Measurements from ENCODE around the gene OR52K2.

The OR52K2 gene

DNA sequence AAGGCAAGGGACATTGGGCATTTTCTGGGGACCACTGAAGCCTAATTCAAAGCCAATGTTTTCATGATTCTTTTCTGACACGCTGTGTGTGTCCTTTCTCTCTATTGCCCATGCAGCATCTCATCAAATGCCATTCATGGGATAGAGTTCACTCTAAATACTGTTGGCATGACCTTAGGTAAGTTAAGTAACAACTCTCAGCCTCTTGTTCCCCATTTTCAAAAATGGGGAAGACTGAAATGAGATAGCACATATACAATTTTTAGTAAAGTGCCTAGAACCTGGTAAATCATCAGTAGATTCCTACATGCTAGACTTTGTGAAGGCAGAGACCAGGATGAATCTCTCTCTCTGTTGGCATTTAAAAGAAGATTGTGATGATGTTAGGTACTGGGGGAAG is 12.7 kb upstream of the OR52K2 start:
- TF ChIP-seq, protein P1, sequence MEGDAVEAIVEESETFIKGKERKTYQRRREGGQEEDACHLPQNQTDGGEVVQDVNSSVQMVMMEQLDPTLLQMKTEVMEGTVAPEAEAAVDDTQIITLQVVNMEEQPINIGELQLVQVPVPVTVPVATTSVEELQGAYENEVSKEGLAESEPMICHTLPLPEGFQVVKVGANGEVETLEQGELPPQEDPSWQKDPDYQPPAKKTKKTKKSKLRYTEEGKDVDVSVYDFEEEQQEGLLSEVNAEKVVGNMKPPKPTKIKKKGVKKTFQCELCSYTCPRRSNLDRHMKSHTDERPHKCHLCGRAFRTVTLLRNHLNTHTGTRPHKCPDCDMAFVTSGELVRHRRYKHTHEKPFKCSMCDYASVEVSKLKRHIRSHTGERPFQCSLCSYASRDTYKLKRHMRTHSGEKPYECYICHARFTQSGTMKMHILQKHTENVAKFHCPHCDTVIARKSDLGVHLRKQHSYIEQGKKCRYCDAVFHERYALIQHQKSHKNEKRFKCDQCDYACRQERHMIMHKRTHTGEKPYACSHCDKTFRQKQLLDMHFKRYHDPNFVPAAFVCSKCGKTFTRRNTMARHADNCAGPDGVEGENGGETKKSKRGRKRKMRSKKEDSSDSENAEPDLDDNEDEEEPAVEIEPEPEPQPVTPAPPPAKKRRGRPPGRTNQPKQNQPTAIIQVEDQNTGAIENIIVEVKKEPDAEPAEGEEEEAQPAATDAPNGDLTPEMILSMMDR (IDR thresholded peaks at IDR 0.05; ENCODE audit: control insufficient read depth, extremely low read depth, insufficient read depth), result no peak
- H3K4me3 ChIP-seq (ENCODE audit: low read depth, low read length), result no peak overlapping the region
- DNase-seq (ENCODE audit: low read depth), result no peak

DNA sequence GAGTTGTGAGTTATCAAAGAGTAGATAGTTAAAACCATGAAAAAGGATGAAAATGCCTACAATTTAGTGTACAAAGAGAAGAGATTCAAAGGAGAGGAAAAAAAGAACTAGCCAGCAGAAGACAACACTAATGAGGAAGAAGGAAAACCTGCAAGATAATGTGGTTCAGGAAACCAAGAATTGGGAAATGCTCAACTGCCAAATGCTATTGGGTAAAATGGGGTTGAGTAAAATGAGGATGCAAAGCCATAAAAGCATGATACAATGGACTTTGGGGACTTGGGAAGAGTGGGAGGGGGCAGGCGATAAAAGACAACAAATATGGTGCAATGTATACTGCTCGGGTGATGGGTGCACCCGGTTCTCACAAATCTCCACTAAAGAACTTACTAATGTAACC is 7.6 kb upstream of the OR52K2 start:
- no peak overlapping the region for H3K4me3 ChIP-seq (ENCODE audit: low read depth, low read length)
- no peak for DNase-seq (ENCODE audit: low read depth)
- TF ChIP-seq, protein P1 (IDR thresholded peaks at IDR 0.05; ENCODE audit: control insufficient read depth, extremely low read depth, insufficient read depth), result no peak

DNA sequence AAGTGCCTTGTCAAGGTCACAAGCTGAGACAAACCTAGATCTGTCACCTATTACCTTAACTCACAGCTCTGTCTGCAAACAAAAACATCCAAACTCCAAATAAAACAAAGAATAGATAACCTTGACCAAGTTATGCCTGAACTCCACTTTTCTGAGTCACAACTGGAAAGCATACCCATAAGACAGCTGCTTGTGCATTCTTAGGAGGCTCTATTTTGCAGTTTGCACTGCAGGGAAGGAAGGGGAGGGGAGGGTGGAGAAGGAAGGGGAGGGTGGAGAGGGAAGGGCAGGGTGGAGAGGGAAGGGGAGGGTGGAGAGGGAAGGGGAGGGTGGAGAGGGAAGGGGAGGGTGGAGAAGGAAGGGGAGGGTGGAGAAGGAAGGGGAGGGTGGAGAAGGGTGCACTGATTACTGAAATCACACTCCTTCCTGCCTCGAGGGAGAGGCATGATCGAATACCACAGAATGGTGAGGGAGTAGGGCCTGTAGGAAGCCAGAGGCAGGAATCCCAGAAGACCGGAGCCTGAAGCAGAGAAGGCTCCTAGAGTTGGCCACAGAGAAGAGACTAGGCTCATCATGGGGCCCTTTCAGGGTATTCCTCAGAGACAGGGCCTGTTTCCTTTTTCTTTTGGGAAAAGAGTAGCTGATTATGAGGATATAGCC is 5.7 kb upstream of the OR52K2 start:
- H3K4me3 ChIP-seq (ENCODE audit: low read depth, low read length), result no peak overlapping the region
- DNase-seq (ENCODE audit: low read depth), result no peak
- TF ChIP-seq, protein P1 (IDR thresholded peaks at IDR 0.05; ENCODE audit: control insufficient read depth, extremely low read depth, insufficient read depth), result no peak

DNA sequence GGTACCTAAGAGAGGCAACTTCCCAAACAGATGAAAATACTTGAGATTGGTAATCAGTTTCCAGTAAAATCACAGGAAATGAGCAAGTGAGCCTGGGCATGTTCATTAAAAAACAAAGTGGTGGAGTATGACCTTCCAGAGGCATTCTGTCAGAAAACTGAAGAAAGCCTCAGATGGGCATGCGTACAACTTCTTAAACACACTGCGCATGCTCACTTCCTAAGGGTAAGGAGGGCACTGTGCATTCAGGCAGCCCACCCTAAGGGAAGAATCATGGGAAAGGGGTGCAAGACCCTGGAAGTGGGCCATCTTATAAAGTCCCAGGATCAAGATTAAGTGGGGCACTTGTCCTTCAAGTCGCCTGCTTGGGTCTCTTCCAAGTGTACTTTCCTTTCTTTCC is 4.0 kb downstream of the OR52K2 start:
- TF ChIP-seq, protein P1 (IDR thresholded peaks at IDR 0.05; ENCODE audit: control insufficient read depth, extremely low read depth, insufficient read depth), result no peak
- H3K4me3 ChIP-seq (ENCODE audit: low read depth, low read length), result no peak overlapping the region
- DNase-seq (ENCODE audit: low read depth), result no peak

DNA sequence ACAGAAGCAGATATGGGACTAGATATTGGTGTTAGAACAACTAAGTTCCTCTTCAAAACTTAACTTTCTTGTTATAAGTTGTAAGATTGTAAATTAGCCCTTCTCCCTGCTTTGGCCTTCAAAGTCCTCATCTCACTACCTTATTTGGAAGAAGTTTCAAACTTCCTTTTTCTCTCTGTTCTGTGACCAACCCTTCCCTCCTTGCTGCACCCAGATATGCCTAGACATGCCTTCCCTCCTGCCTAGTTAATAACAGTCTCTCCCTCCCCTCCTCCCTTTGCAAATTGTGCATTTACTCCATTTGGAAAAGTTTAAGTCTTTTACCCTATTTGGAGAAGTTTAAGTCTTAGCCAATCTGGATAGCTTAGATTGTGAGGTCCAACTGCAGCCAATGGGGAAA is 4.9 kb downstream of the OR52K2 start:
- no peak overlapping the region for H3K4me3 ChIP-seq (ENCODE audit: low read depth, low read length)
- TF ChIP-seq, protein P1 (IDR thresholded peaks at IDR 0.05; ENCODE audit: control insufficient read depth, extremely low read depth, insufficient read depth), result no peak
- no peak for DNase-seq (ENCODE audit: low read depth)

DNA sequence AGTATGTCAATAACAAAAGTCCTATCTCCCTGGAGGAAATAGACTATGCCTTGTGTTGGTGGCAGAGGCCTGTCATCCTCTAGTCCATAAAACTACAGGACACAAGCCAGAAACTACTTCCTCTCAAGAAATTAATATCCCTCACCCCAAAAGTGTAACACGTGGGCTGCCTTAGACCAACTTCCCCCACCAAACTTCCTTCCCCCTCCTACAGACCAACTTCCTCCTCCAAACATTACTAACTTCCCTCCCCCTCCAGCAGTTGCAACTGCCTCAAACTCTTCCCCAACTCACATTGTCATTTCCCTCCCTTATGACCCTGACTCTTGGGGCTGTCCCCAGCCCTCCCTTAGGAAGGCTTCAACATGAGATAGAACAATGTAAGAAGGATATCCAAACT is 6.3 kb downstream of the OR52K2 start:
- H3K4me3 ChIP-seq (ENCODE audit: low read depth, low read length), result no peak overlapping the region
- DNase-seq (ENCODE audit: low read depth), result no peak
- TF ChIP-seq, protein P1 (IDR thresholded peaks at IDR 0.05; ENCODE audit: control insufficient read depth, extremely low read depth, insufficient read depth), result no peak

DNA sequence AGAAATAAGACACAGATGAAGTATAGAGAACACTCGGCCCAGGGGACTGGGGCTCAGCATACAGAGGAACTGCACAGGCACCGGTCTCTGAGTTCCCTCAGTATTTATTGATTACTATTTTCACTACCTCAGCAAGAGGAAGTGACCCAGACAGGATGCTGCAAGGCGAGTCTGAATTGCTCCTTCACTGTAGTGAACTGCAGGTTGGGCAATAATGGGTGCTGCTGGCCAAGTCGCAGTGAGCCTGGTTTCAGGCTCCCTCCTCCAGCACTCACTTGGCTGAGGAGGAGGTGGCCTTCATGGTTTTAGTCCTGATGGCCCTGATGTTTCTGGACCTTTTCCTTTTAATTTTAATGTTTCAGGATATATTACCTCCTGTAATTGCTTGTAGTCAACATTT is 10.4 kb downstream of the OR52K2 start:
- no peak overlapping the region for H3K4me3 ChIP-seq (ENCODE audit: low read depth, low read length)
- no peak for DNase-seq (ENCODE audit: low read depth)
- TF ChIP-seq, protein P1 (IDR thresholded peaks at IDR 0.05; ENCODE audit: control insufficient read depth, extremely low read depth, insufficient read depth), result no peak

All from LNCaP clone FGC (cell line).